K562 (cell line): ENCODE measurements around the gene OSBP2. TPM values are rescaled to one million over a fixed set of nuclear protein-coding genes. Genes with fewer than 3 reads are reported as not detected.

Source experiments
- ATAC-seq: fragments of 200-7000 bp; cut with Tn5 transposase; 3 replicates; pipeline ENCODE4 v1.9.1; 2020; ENCODE audit warnings: moderate library complexity
- BruUV-seq: library from RNA; stranded (reverse); fragments of 400-500 nt; replicated peaks from 2 replicates; lab custom pipeline; 2021; lab: Mats Ljungman, UMichigan
- CTCF ChIA-PET: fragments of 300-600 bp; formaldehyde crosslinking; extraction: SDS; loops from one replicate; lab custom pipeline; 2021; ENCODE audit warnings: low intra/inter-chr PET ratio; lab: Yijun Ruan, JAX
- POLR2A ChIA-PET: fragments of 300-600, 350-650 bp; sonication (Branson Sonifier 250); formaldehyde crosslinking; extraction: SDS; loops from one replicate; lab custom pipeline; 2021; ENCODE audit warnings: antibody characterized with exemption, inconsistent platforms; lab: Yijun Ruan, JAX
- DNase-seq, 4 experiments: peaks; one replicate each; pipeline versions ENCODE4 v3.0.0 to v3.0.0-alpha.2; 2011 to 2018; ENCODE audit warnings: low spot score in 3 of 4, mixed read lengths in 3 of 4; ENCODE audit errors: extremely low read depth in 1 of 4
- FAIRE-seq: peaks from 2 replicates; lab custom pipeline; 2011; peaks lifted over from hg19 to GRCh38; lab: Jason Lieb, UNC
- H2AFZ ChIP-seq: 2 replicates; pipeline ENCODE4 v1.6.0; 2011; ENCODE audit warnings: low read depth, low read length, control low read depth, inconsistent platforms
- H3K27ac ChIP-seq: fragments of 200-600 bp; 3 replicates; pipeline ENCODE4 v1.8.0; 2011; ENCODE audit warnings: low read depth, mild to moderate bottlenecking, control low read depth, inconsistent platforms, low read length, moderate library complexity, mixed read lengths; ENCODE audit errors: extremely low read depth
- H3K27me3 ChIP-seq, 2 experiments: fragments of 300-600 bp in 1 of 2; 2 replicates in 1 of 2; 3 replicates in 1 of 2; pipeline versions ENCODE4 v1.6.0 to v1.8.0; 2011; ENCODE audit warnings: inconsistent platforms in 2 of 2, low read length in 2 of 2, mild to moderate bottlenecking in 1 of 2, mixed read lengths in 1 of 2, moderate library complexity in 1 of 2; ENCODE audit not compliant: control insufficient read depth in 2 of 2, insufficient read depth in 2 of 2
- H3K36me3 ChIP-seq: fragments of 300-600 bp; 3 replicates; pipeline ENCODE4 v1.8.0; 2011; ENCODE audit warnings: mild to moderate bottlenecking, low read length, inconsistent platforms; ENCODE audit not compliant: control insufficient read depth, insufficient read depth
- H3K4me1 ChIP-seq, 2 experiments: fragments of 200-600 bp in 1 of 2; replicated peaks in 1 of 2; 2 replicates in 1 of 2; 3 replicates in 1 of 2; pipeline versions ENCODE4 v1.5.1 to v1.8.0; 2011; ENCODE audit warnings: inconsistent platforms in 2 of 2, low read length in 2 of 2, mild to moderate bottlenecking in 1 of 2, mixed read lengths in 1 of 2, moderate library complexity in 1 of 2; ENCODE audit not compliant: control insufficient read depth in 2 of 2, insufficient read depth in 2 of 2
- H3K4me2 ChIP-seq: 2 replicates; pipeline ENCODE4 v1.6.1; 2011; ENCODE audit warnings: low read length, control low read depth, inconsistent platforms, mixed read lengths; ENCODE audit not compliant: insufficient read depth
- H3K4me3 ChIP-seq: fragments of 200-600 bp; sonication (generic), shearing (Covaris generic); 2 replicates; pipeline ENCODE4 v1.5.1; 2016; ENCODE audit warnings: control low read depth, inconsistent platforms
- H3K79me2 ChIP-seq: fragments of 200-600 bp; 3 replicates; pipeline ENCODE4 v1.8.0; 2011; ENCODE audit warnings: low read length, inconsistent platforms; ENCODE audit not compliant: control insufficient read depth, insufficient read depth
- H3K9ac ChIP-seq, 2 experiments: 2 replicates each; pipeline versions ENCODE4 v1.6.0 to v1.6.1; 2011; ENCODE audit warnings: low read depth in 2 of 2, low read length in 2 of 2, control low read depth in 1 of 2, inconsistent platforms in 1 of 2, mild to moderate bottlenecking in 1 of 2, mixed read lengths in 1 of 2; ENCODE audit not compliant: insufficient read depth in 1 of 2
- H3K9me1 ChIP-seq: one replicate; pipeline ENCODE4 v1.6.0; 2011; ENCODE audit warnings: inconsistent platforms, mild to moderate bottlenecking, low read length, moderate library complexity; ENCODE audit not compliant: control insufficient read depth, insufficient read depth
- H3K9me3 ChIP-seq: replicated peaks from 2 replicates; pipeline ENCODE4 v1.5.1; 2011; ENCODE audit warnings: low read depth, low read length, inconsistent platforms; ENCODE audit not compliant: control insufficient read depth, insufficient read depth
- H4K20me1 ChIP-seq: replicated peaks from 2 replicates; pipeline ENCODE4 v1.6.1; 2011; ENCODE audit warnings: low read length, inconsistent platforms, mixed read lengths; ENCODE audit not compliant: control insufficient read depth, insufficient read depth
- CTBP1 ChIP-seq: fragments of 450-650 bp; IDR thresholded peaks from 2 replicates; pipeline ENCODE4 v1.6.1; 2016; ENCODE audit warnings: borderline replicate concordance
- ESRRB ChIP-seq: fragments of 250-450 bp; sonication (Bioruptor Pico); IDR thresholded peaks from 2 replicates; pipeline ENCODE4 v1.5.0; 2020; ENCODE audit warnings: mild to moderate bottlenecking, moderate library complexity, borderline replicate concordance
- HNRNPH1 ChIP-seq: fragments of 200-400 bp; formaldehyde crosslinking; optimal IDR thresholded peaks from 2 replicates; pipeline ENCODE3; 2017; ENCODE audit warnings: low read depth, mild to moderate bottlenecking, low read length, moderate library complexity
- RBM22 ChIP-seq: fragments of 200-400 bp; formaldehyde crosslinking; IDR thresholded peaks from 2 replicates; pipeline ENCODE4 v1.6.1; 2018; ENCODE audit warnings: low read length, low read depth; ENCODE audit not compliant: poor library complexity, severe bottlenecking
- RFX7 ChIP-seq: fragments of 250-450 bp; sonication (Bioruptor Pico); IDR thresholded peaks from 2 replicates; pipeline ENCODE4 v1.5.1; 2021; ENCODE audit warnings: mild to moderate bottlenecking
- SNIP1 ChIP-seq: fragments of 450-650 bp; IDR thresholded peaks from 2 replicates; pipeline ENCODE4 v1.7.1; 2017; ENCODE audit warnings: low read depth, mild to moderate bottlenecking
- TCF7L2 ChIP-seq: fragments of 150-350 bp; IDR thresholded peaks from 2 replicates; pipeline ENCODE4 v1.6.1; 2016; ENCODE audit warnings: low read depth, mild to moderate bottlenecking, low read length, moderate library complexity
- ZNF282 ChIP-seq: sonication (generic); formaldehyde crosslinking; IDR thresholded peaks from 2 replicates; pipeline ENCODE4 v1.8.1; 2023; ENCODE audit warnings: missing genetic modification reagents
- ZNF436 ChIP-seq: fragments of 250-450, 450-650 bp; sonication (Bioruptor Pico); formaldehyde crosslinking; IDR thresholded peaks from 2 replicates; pipeline ENCODE4 v1.7.0; 2020; ENCODE audit warnings: mild to moderate bottlenecking
- ZNF445 ChIP-seq: fragments of 250-450 bp; sonication (Bioruptor Pico); IDR thresholded peaks from 2 replicates; pipeline ENCODE4 v1.4.0; 2020; ENCODE audit warnings: low read depth, mild to moderate bottlenecking, moderate library complexity
- ZNF583 ChIP-seq: fragments of 250-450 bp; sonication (Bioruptor Pico); IDR thresholded peaks from 2 replicates; pipeline ENCODE4 v1.4.0; 2020
- WGBS: fragments of 100-300 bp; shearing (Covaris generic); methylation state at CpG from one replicate; pipeline ENCODE4 v1.1.6; 2016; ENCODE audit warnings: low coverage, mixed read lengths; ENCODE audit not compliant: insufficient coverage; ENCODE audit errors: missing lambda C conversion rate; 5-methylcytosine and 5-hydroxymethylcytosine counted together
- in situ Hi-C: fragments of 300-500 bp; cut with MboI; formaldehyde crosslinking; loops from 4 replicates; pipeline ENCODE4 v1.15.0; 2018; ENCODE audit warnings: inconsistent platforms, mixed read lengths
- intact Hi-C: fragments of 100-400 bp; cut with micrococcal nuclease; formaldehyde crosslinking; loops from 2 replicates; pipeline ENCODE4 v1.14.2; 2022
- polyA plus RNA-seq, 8 experiments: library from polyadenylated mRNA; depleted of rRNA in 4 of 8; stranded (reverse) in 5 of 8; unstranded in 3 of 8; fragments of >200 nt; fragmentation: Nextera tagmentation in 2 of 8; fragmentation: Illumina TruSeq in 1 of 8; extraction: Ambion mirVana in 2 of 8; extraction: Trizol in 1 of 8; gene quantifications; 2 replicates each; pipeline versions ENCODE4 v1.2.1 to v1.2.3, GENCODE V29; 2011 to 2014; ENCODE audit warnings: inconsistent platforms in 1 of 8, missing spikeins in 1 of 8
- total RNA-seq, 7 experiments: library from RNA; depleted of rRNA in 6 of 7; stranded (reverse); fragments of >200 nt in 6 of 7; fragmentation: Illumina TruSeq in 2 of 7; extraction: Trizol in 2 of 7; gene quantifications; 2 replicates each; pipeline versions ENCODE4 v1.2.1 to v1.2.3, GENCODE V29; 2011 to 2021; ENCODE audit warnings: low replicate concordance in 1 of 7
- TF ChIP-seq, protein P1 (sequence below): sonication (generic); formaldehyde crosslinking; IDR thresholded peaks from 2 replicates; pipeline ENCODE4 v1.8.0; 2022; ENCODE audit warnings: mild to moderate bottlenecking, missing genetic modification reagents
- TF ChIP-seq, protein P2 (sequence below): fragments of 250-450 bp; sonication (Bioruptor Pico); IDR thresholded peaks from 2 replicates; pipeline ENCODE4 v1.8.0; 2021; ENCODE audit warnings: moderate library complexity, mild to moderate bottlenecking, inconsistent platforms

The OSBP2 gene
- total and polyA plus RNA-seq, 9 of the 15 experiments (the other 6 are each of a cell fraction or from before 2014, with no cell fraction given): 0.52 to 29.5 (median 21.6) TPM

DNA sequence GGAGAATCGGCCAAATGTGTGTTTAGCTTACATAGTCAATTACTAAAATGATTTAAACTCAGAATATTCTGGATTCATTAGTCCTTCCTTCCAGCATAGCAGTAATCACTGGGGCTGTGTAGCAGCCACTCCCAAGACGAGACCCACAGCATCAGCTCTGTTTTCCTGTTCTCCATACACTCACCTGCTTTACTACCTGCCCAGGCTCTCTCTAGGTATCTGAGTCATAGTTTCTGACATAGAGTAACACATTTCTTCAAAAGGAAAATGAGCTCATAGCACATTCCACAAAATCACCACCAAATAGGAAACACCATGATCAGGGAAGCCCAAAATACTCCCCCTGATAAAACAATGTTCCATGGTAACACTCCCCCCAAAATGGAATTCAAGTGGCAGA is 251.0 kb downstream of the OSBP2 start (continued):
- TF ChIP-seq, protein P1, sequence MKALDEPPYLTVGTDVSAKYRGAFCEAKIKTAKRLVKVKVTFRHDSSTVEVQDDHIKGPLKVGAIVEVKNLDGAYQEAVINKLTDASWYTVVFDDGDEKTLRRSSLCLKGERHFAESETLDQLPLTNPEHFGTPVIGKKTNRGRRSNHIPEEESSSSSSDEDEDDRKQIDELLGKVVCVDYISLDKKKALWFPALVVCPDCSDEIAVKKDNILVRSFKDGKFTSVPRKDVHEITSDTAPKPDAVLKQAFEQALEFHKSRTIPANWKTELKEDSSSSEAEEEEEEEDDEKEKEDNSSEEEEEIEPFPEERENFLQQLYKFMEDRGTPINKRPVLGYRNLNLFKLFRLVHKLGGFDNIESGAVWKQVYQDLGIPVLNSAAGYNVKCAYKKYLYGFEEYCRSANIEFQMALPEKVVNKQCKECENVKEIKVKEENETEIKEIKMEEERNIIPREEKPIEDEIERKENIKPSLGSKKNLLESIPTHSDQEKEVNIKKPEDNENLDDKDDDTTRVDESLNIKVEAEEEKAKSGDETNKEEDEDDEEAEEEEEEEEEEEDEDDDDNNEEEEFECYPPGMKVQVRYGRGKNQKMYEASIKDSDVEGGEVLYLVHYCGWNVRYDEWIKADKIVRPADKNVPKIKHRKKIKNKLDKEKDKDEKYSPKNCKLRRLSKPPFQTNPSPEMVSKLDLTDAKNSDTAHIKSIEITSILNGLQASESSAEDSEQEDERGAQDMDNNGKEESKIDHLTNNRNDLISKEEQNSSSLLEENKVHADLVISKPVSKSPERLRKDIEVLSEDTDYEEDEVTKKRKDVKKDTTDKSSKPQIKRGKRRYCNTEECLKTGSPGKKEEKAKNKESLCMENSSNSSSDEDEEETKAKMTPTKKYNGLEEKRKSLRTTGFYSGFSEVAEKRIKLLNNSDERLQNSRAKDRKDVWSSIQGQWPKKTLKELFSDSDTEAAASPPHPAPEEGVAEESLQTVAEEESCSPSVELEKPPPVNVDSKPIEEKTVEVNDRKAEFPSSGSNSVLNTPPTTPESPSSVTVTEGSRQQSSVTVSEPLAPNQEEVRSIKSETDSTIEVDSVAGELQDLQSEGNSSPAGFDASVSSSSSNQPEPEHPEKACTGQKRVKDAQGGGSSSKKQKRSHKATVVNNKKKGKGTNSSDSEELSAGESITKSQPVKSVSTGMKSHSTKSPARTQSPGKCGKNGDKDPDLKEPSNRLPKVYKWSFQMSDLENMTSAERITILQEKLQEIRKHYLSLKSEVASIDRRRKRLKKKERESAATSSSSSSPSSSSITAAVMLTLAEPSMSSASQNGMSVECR (CRISPR knock-in tag): no peak
- TF ChIP-seq TCF7L2: no peak
- no peak for TF ChIP-seq ZNF436 (CRISPR knock-in tag)
- TF ChIP-seq, all 486 proteins: peak for 0

DNA sequence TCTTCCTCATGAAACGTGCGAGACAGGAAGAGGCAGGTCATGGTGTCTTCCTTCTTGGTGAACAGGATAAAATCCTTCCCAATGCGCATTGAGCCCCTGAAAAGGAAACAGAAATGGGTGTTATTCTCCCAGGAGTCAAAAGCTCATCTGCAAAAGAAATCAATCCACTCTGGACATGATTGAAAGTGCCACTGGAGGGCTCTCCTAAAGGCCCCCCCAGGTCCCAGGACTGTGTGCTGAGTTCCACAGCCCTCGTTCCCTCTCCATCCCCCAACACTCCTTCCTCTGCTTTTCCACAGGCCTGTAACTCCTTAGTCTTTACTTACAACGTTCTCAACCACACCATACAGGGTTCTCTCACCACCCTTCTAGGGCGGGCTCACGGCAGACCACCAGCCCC is 251.7 kb downstream of the OSBP2 start:
- CTCF ChIA-PET: interaction anchor here (1.6 kb wide), 1 partner anchor 136 kb away, joined by 3 read pairs; no protein-coding TSS in a partner anchor
- no peaks in the 10 kb centered on the region for H3K79me2 ChIP-seq
- no TSS peak for BruUV-seq
- H3K36me3 ChIP-seq: peaks cover 97% of the 10 kb centered on the region
- H3K27me3 ChIP-seq: no peaks in the 10 kb centered on the region
- ATAC-seq (no peak), DNase-seq (no peak), FAIRE-seq (no peak)
- no peak overlapping the region for H3K27ac ChIP-seq
- no peak overlapping the region for H3K4me3 ChIP-seq
- H3K4me1 ChIP-seq: no peaks in the 10 kb centered on the region
- H3K9ac ChIP-seq: no peak overlapping the region
- POLR2A ChIA-PET: interaction anchor here (1.3 to 1.9 kb wide), 2 partner anchors 10 to 135 kb away, joined by 3 to 5 read pairs; partner anchors contain the start of gene SMTN
- intact Hi-C loops: no loop called here
- H3K4me2 ChIP-seq: no peak overlapping the region
- 17% methylated on average over 2 of the region's 7 CpGs for WGBS
- H3K9me1 ChIP-seq: no peaks in the 10 kb centered on the region
- no peaks in the 10 kb centered on the region for H4K20me1 ChIP-seq
- in situ Hi-C loops: no loop called here
- H3K9me3 ChIP-seq: no peaks in the 10 kb centered on the region
- H2AFZ ChIP-seq: no peak overlapping the region
- no peak for TF ChIP-seq ZNF583 (CRISPR knock-in tag)
- TF ChIP-seq RFX7 (CRISPR knock-in tag): no peak
- no peak for TF ChIP-seq ESRRB (CRISPR knock-in tag)
- no peak for TF ChIP-seq CTBP1
- TF ChIP-seq ZNF445 (CRISPR knock-in tag): no peak
- TF ChIP-seq, protein P2, sequence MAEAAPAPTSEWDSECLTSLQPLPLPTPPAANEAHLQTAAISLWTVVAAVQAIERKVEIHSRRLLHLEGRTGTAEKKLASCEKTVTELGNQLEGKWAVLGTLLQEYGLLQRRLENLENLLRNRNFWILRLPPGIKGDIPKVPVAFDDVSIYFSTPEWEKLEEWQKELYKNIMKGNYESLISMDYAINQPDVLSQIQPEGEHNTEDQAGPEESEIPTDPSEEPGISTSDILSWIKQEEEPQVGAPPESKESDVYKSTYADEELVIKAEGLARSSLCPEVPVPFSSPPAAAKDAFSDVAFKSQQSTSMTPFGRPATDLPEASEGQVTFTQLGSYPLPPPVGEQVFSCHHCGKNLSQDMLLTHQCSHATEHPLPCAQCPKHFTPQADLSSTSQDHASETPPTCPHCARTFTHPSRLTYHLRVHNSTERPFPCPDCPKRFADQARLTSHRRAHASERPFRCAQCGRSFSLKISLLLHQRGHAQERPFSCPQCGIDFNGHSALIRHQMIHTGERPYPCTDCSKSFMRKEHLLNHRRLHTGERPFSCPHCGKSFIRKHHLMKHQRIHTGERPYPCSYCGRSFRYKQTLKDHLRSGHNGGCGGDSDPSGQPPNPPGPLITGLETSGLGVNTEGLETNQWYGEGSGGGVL (CRISPR knock-in tag): no peak
- no peak for TF ChIP-seq ZNF282 (CRISPR knock-in tag)
- no peak for TF ChIP-seq HNRNPH1
- no peak for TF ChIP-seq RBM22
- TF ChIP-seq SNIP1: no peak
